NCI-H82 (cell line): ENCODE data around the gene NKAIN4.

Experiments used
- DNase-seq: peaks from one replicate; lab custom pipeline; 2025; lab: John Stamatoyannopoulos, UW

NKAIN4 gene

GRCh38 chr20:63254232-63254605, at the start of gene NKAIN4:
TSS of gene NKAIN4 (minus strand) at chr20:63254463. CDS start at chr20:63254450, 13 bp downstream.
- DNase-seq = no peak

GRCh38 chr20:63303095-63303666, 48.9 kb upstream of the NKAIN4 start:
- no peak for DNase-seq

- DNase-seq = no peak
These were observed 47.4 kb upstream of the NKAIN4 start for GRCh38 chr20:63301671-63302070.

DNA sequence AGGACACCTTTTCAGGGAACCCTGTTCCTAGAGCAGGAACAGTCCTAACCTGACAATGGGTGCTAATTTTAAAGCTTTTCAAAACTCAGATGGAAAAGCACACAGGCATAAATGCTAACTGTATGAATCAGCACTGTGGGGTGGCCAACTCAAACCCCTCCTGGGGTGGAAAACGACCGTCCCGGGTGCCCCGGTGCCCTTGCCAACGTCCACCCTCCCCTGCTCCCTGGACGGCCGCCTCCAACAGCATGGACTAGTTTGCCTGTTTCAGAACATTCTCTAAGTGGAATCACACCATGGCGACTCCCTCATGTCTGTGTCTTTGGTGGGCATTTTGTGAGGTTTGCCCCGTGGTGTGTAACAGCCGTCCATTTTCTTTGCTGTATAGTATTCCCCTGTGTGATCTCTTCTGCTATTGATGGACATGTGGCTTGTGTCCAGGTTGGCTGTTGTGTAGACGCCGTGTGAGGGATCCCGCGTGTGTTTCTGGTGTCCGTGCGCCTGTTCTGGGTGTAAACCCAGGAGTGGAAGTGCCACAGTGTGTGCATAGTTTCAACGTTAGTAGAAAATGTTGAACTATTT, 44.6 kb upstream of the NKAIN4 start:
- no peak for DNase-seq

GRCh38 chr20:63297796-63298572, 43.7 kb upstream of the NKAIN4 start:
- DNase-seq = no peak

- DNase-seq = no peak
These were observed 43.1 kb upstream of the NKAIN4 start for GRCh38 chr20:63297371-63297781.

DNA sequence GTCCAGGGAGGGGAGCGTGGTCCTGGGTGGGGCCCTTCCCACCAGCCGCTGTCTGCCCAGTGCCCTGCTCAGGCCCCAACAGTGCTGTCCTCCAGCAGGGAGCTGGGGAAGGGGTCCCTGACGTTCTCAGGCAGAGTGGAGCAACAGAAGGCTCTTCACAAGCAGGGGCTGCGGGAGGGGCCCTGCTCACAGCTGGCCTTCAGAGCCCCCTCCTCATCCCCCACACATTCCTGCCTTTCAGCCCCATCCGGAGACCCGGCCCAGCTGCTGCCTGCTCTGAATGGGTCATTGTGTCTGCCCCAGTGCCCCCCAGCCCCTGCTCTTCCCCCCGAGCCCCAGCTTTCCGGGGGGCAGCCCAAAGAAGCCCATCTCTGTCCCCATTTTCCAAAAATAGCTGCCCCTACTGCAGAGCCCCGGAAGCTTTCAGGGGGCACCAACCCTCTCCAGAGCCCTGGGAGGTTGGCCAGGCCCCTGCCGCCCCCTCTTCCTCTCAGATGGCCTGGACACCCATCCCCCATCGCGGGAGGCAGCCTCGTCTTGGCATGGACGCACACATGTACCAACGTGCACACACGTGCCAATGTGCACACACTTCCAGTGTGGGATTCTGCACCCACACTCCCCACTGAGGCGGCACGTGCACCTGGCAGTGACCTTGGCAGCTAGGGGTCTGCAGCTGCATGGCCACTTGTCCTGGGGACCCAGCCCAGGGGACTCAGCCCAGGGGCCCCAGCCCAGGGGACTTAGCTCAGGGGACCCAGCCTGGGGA, 42.5 kb upstream of the NKAIN4 start:
- DNase-seq = no peak

GRCh38 chr20:63295846-63296245, 41.6 kb upstream of the NKAIN4 start:
- DNase-seq = no peak

- no peak for DNase-seq
These were observed 41.2 kb upstream of the NKAIN4 start for GRCh38 chr20:63295422-63295821.

GRCh38 chr20:63295018-63295417, 40.8 kb upstream of the NKAIN4 start:
- DNase-seq = no peak

GRCh38 chr20:63294536-63294900, 40.3 kb upstream of the NKAIN4 start:
- DNase-seq = no peak

GRCh38 chr20:63293871-63294535, 39.7 kb upstream of the NKAIN4 start:
- no peak for DNase-seq

DNA sequence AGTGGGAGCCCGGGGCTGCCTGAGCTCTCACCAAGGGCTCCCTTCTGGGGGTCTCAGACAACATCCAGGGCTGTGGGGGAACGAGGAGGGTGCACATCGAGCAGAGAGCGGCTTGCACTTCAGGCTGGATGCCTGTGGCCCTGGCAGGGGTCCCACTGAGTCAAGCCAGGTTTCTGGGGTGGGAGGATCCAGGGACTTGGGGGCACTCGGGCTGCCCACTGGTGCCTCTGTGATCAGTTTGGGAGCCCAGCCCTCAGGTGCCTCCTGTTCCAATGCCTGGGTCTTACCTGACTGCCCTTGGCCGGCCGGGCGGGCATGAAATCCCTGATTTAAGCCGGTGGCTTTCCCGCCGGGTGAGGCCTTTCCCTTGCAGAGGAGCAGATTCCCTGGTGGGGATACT, 39.2 kb upstream of the NKAIN4 start:
- no peak for DNase-seq

DNA sequence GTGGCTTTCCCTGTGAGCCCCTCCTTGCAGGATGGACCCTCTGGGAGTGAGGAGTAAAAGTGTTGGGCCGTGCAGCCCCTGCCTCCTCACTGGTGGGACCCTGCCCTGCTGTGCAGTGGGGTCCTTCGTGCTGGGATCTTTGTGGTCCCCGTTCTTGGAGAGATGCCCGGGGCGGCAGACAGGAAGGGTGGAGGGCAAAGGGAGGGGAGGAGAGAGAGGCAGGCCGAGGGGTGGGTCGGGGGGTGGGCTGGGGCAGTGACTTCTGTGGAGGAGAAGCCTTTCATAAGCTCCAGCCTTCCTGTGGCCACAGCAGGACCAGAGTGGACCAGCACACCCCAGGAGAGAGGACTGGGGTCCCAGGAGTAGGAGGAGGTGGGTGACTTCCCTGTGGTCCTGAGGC, 38.6 kb upstream of the NKAIN4 start, which contains the start of gene COL20A1:
Gene COL20A1 (plus strand): TSS at position 283 of the 400 bp plus-strand sequence. CDS start 1,922 bp downstream, outside the sequence.
- no peak for DNase-seq

GRCh38 chr20:63292292-63292701, 38.0 kb upstream of the NKAIN4 start:
- DNase-seq = no peak

DNA sequence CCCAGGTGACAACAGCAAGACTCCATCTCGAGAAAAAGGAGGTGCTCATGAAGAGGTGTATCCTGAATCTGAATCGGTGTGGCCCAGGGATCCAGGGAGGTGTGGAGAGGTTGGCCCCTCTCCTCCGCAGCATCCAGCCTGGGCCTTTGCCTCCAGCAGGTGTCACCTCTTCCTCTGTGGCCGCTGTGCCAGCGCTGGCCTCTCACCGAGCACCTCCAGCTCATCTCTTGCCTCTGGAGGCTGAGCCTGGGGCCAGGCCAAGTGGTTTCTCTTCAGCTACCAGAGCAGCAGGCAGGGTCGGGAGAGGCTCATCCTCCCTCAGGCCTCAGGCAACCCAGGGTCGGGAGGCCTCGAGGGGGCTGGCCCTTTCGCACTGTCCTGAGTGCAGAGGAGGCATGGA, 37.5 kb upstream of the NKAIN4 start:
- DNase-seq = no peak

- peak; percentile 58 for DNase-seq
These were observed 36.6 kb upstream of the NKAIN4 start for GRCh38 chr20:63290677-63291472.

- DNase-seq = no peak
These were observed 35.9 kb upstream of the NKAIN4 start for GRCh38 chr20:63290136-63290676.

DNA sequence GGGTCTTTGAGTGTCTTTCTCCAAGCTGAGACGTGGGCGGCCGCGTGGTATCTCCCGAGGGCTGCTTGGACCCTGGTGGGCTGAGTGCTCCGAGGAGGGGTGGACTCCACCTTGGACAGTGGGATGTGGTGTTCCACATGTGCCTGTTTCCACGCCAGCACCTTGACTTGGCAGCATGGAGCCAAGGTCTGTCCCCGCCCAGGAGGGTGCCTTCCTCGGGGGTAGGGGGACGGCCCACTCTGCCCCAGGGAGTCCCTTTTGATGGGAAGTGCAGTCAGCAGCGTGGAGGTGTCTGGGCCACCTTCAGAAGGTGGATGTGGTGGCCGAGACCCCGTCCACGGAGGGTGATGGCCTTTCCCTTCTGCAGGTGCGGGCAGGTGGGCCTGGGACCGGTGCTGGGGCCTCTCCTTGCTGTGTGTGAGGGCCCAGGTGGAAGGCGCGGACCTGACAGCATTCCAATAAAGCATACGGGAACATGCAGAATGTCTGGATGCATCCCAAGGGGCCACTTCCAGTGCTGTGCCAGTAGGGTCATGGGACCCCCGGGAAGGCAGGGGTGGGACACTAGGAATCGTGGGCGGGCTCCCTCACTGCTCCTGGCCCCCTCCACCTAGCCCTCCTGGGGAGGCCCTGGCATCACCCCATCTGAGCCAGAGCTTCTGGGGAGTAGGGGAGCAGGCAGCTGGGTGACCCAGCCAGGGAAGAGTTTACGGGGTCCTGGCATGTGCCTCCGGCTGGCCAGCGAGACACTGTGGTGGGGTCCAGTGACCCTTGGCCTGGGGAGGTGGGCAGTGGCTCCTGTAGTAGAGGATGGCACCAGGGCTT, 35.3 kb upstream of the NKAIN4 start:
- DNase-seq = no peak
